ENCODE results near the gene PITPNC1.

DNA sequence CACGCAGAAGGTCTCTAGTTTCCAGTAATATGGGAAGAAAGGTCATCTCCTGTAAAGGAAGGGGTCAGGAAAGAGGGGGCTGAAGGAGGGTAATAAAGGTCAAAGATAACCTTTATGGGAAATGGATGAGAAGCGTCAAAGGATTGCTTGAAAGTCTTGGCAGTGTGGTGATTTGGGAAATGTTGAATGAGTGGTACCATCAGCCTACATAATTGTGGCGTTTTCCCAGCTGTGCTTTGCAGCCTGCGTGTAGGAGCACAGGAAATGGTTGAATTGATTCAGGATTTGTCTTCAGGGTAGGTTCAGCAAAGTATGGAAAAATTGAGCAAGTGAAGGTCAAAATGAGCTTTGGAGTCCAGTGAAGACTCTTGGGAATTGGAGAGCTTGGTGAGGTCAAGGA lies 224.8 kb downstream of the PITPNC1 start:
- no peak for TF ChIP-seq POLR2AphosphoS5 (IDR thresholded peaks at IDR 0.05)
- TF ChIP-seq, protein P1, sequence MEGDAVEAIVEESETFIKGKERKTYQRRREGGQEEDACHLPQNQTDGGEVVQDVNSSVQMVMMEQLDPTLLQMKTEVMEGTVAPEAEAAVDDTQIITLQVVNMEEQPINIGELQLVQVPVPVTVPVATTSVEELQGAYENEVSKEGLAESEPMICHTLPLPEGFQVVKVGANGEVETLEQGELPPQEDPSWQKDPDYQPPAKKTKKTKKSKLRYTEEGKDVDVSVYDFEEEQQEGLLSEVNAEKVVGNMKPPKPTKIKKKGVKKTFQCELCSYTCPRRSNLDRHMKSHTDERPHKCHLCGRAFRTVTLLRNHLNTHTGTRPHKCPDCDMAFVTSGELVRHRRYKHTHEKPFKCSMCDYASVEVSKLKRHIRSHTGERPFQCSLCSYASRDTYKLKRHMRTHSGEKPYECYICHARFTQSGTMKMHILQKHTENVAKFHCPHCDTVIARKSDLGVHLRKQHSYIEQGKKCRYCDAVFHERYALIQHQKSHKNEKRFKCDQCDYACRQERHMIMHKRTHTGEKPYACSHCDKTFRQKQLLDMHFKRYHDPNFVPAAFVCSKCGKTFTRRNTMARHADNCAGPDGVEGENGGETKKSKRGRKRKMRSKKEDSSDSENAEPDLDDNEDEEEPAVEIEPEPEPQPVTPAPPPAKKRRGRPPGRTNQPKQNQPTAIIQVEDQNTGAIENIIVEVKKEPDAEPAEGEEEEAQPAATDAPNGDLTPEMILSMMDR (IDR thresholded peaks at IDR 0.05) = no peak

All from suprapubic skin (tissue), 3 donors.